ENCODE data around the gene SLC10A4.
"Not testable (repeated sequence)": the region's sequence is repeated elsewhere in the genome, so short reads cannot be mapped to it uniquely, and the experiment has no call there.

SLC10A4 gene

GRCh38 chr4:48483006-48483776 is at the start of gene SLC10A4:
Gene SLC10A4 (plus strand): TSS chr4:48483343. CDS start chr4:48483562, 219 bp downstream.
- DNase-seq (ENCODE audit: low spot score), result peak; percentile 39

DNA sequence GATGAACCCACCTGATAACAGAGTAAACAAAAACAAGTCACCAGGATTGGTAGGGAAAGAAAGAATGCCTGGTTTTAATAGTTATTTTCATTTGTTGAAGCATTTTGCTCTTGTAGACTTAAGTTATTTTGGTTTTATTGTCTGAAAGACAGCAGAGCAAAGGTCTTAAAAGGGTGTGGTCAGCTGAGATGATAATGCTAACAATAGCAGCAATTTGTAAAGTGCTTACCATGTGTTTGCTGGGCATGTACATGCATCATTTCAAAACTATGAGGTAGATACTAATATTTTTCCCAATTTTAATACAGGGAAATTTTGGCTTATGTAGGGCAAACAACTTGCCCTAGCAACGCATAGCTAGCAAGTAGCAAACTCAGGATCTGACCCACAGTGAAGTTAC is 46.8 kb upstream of the SLC10A4 start:
- DNase-seq (ENCODE audit: low spot score), result no peak

- no peak for DNase-seq (ENCODE audit: low spot score)
Measured at GRCh38 chr4:48439988-48440387, 43.2 kb upstream of the SLC10A4 start.

- not testable (repeated sequence) for DNase-seq (ENCODE audit: low spot score)
Measured at GRCh38 chr4:48440914-48441313, 42.2 kb upstream of the SLC10A4 start.

GRCh38 chr4:48445704-48446103 is 37.4 kb upstream of the SLC10A4 start:
- peak; percentile 51 for DNase-seq (ENCODE audit: low spot score)

DNA sequence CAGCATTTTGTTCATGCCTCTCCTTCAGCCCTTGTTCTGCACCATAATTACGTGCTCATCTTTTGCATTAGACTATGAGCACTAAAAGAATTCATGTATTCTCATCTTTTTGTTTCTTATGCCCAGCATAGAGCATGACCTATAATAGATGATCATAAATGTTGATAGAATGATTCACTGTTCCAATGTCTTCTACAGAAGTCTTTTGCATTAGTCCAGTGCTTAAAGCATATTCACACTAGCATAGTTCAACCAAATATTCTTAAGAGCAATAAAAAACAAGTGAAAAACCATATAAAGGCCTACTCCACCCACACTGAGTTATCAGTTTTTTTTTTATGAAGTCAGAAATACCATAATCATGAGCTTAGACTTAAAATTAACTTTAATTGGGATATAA is 36.5 kb upstream of the SLC10A4 start:
- DNase-seq (ENCODE audit: low spot score), result no peak

DNA sequence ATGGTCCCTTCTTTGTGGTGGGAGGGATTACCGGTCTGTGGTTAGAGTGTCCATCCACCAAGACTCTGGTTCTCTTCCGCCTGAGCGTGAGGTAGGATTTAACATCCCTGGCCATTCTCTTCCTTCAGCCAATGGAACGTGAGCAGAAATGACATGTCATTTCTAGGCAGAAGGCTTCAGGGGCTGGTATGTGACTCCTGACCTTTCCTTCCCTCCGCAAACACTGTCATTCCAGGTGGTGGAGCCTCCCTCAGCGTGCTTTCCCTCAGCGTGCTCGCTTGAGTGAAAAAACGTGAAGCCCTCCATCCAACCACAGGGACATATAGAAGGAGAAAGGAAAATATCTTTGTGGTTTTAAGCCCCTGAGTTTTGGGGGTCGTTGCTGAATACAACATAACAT is 34.0 kb upstream of the SLC10A4 start:
- DNase-seq (ENCODE audit: low spot score), result no peak

DNA sequence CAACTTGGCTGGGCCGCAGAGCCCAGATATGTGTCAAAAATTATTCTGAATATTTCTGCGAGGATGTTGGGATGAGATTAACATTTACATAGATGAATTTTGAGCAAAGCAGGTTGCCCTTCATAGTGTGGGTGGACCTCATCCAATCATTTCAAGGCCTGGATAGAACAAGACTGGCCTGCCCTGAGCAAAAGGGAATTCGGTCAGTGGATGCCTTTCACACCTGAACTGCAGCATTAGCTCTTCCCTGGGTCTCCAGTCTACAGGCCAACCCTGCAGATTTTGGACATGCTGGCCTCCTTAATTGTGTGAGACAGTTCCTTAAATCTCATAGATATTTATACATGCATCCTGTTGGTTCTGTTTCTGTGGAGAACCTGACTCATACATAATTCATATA is 32.4 kb upstream of the SLC10A4 start:
- no peak for DNase-seq (ENCODE audit: low spot score)

DNA sequence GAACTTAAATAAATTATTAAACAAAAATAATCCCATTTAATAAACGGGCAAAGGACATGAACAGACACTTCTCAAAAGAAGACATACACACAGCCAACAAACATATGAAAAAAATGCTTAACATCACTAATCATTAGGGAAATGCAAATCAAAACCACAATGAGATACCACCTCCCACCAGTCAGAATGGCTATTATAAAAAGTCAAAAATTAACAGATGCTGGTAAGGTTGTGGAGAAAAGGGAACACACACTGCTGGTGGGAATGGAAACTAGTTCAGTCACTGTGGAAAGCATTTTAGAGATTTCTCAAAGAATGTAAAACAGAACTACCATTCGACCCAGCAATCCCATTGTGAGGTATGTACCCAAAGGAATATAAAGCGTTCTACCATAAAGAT is 31.5 kb upstream of the SLC10A4 start:
- DNase-seq (ENCODE audit: low spot score), result not testable (repeated sequence)

- DNase-seq (ENCODE audit: low spot score), result no peak
Measured at GRCh38 chr4:48454591-48454990, 28.6 kb upstream of the SLC10A4 start.

DNA sequence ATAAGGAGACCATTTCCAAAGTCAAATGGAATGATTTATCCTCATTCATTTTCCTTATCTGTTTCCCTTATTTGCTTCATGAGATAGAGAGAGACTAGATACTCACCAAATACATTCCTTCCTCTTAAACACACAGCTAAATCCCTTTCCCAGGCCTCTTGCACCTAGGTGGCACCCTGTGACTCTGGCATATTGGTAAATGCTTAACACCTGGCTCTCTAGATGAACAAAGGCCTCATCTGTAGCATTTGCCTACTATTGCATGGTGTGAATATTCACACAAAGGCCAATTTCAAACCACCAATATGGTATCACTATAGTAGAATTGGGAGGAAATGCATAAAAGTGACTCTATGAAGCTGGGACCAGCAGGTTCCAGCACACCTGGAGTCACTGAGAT is 22.1 kb upstream of the SLC10A4 start:
- no peak for DNase-seq (ENCODE audit: low spot score)

- DNase-seq (ENCODE audit: low spot score), result no peak
Measured at GRCh38 chr4:48462363-48462762, 20.8 kb upstream of the SLC10A4 start.

DNA sequence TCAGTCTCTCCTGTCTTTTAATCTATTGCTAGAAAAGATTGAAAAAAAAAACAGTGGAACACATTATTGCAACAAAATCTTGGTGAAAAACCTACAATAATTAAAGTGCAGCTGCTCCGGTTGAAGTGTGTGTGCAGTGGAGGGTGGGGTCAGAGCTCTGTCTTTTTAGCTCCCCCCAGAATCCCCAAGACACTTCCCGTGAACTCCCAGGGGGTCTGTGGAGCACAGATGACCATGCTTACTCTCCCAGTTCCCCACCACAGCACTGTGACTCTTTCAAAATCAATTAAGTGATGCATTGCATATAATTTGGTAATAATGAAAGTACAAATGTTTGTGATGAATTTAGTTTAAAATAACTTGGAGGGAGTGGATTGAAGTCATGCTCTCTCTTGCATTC is 15.7 kb upstream of the SLC10A4 start:
- no peak for DNase-seq (ENCODE audit: low spot score)

- no peak for DNase-seq (ENCODE audit: low spot score)
Measured at GRCh38 chr4:48467891-48468290, 15.3 kb upstream of the SLC10A4 start.

DNA sequence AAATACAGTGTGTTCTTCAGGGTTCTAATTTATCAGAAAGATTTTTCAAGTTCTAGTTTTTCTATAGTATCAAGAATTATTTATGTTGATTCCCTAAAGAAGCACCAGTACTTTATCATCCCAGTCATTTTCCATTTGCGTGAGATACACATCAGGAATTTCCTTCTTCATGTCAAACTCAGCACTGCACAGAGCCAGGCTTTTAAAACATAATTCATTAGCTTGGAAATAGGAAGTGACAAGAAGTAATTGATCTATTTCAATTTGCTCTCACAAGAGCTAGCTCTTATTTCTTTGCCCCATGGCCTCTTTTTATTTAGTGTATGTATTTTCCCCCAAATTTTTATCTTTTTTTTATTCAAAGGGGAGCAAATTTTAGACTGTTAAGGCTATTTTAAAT is 13.0 kb upstream of the SLC10A4 start:
- no peak for DNase-seq (ENCODE audit: low spot score)

GRCh38 chr4:48470570-48470969 is 12.6 kb upstream of the SLC10A4 start:
- no peak for DNase-seq (ENCODE audit: low spot score)

DNA sequence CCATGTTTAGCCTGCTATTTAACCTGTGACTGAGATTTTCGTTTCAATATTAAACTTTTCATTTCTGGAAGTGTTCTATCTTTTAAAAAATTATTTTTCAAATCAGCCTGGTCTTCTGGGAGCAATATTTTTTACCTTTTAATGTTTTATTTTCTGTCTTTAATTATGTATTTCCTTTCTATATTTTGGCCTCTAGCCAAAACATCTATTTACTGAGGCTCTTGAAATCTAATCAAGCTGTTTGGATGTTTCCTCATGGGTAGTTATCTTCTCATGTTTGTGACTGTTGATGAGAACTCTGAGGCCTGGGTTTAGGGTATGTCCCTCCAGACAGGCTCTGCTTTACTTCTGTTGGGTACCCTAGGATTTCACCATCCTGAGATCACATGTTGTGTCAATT is 10.3 kb upstream of the SLC10A4 start:
- DNase-seq (ENCODE audit: low spot score), result no peak

DNA sequence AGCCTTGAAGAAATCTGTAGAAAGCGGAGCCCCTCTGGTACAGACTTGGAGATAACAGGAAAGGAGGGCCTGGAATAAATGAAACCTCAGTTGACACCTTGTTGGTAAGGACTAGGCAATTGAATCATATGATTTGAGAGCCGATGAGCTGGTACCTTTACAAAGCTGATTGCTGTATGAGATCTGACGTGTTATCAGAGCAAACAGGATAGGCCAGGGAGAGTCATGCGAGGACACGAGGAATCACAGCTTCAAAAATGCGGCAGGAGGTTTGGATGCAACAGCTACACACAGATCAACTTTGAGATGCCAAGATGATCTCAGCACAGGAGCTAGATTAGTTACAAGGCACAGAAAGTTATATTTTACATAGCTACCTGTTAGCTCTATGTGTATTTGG is 7.4 kb upstream of the SLC10A4 start:
- DNase-seq (ENCODE audit: low spot score), result no peak

- DNase-seq (ENCODE audit: low spot score), result no peak
Measured at GRCh38 chr4:48478273-48478672, 4.9 kb upstream of the SLC10A4 start.

- DNase-seq (ENCODE audit: low spot score), result peak; percentile 35
Measured at GRCh38 chr4:48481581-48481980, 1.6 kb upstream of the SLC10A4 start.

DNA sequence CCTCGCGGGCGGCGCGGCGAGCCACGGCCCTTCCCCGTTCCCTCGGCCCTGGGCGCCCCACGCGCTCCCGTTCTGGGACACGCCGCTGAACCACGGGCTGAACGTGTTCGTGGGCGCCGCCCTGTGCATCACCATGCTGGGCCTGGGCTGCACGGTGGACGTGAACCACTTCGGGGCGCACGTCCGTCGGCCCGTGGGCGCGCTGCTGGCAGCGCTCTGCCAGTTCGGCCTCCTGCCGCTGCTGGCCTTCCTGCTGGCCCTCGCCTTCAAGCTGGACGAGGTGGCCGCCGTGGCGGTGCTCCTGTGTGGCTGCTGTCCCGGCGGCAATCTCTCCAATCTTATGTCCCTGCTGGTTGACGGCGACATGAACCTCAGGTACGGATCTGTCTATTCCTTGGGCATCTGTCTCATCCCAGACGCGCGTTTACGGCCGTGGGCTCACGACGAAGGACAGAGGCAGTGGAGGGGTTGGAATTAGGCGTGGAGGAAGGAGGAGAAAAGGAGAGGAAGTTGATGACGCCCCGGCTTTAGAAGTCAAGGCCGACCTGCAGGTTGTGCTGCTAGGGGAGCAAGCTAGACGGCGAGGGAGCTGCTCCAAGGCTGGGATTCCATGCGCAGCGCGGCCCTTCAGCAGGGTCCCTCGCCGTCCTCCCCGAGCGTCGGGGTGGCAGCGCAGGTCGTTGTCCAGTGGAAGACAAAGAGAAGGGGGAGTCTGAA is 792 bp downstream of the SLC10A4 start:
- DNase-seq (ENCODE audit: low spot score), result peak; percentile 52

- peak; percentile 44 for DNase-seq (ENCODE audit: low spot score)
Measured at GRCh38 chr4:48484494-48485168, 1.5 kb downstream of the SLC10A4 start.

- no peak for DNase-seq (ENCODE audit: low spot score)
Measured at GRCh38 chr4:48489683-48490011, 6.5 kb downstream of the SLC10A4 start.

All from hematopoietic multipotent progenitor cell treated with erythropoietin and hydrocortisone succinate and interleukin-3 and kit ligand, for 15 days (in vitro differentiated cells).